H1 (cell line): ENCODE measurements around the gene TPD52L2. TPM values are rescaled to one million over a fixed set of nuclear protein-coding genes. Genes with fewer than 3 reads are reported as not detected.

Experiments
- ASH2L ChIP-seq: fragments of 200-600, 300-600 bp; sonication (generic); IDR thresholded peaks from one replicate; pipeline ENCODE4 v1.7.1; 2017; ENCODE audit warnings: low read length
- CHD7 ChIP-seq: fragments of 300-600 bp; sonication (generic); IDR thresholded peaks from 2 replicates; pipeline ENCODE4 v1.7.1; 2012; ENCODE audit warnings: low read length, moderate library complexity, mild to moderate bottlenecking, inconsistent platforms; ENCODE audit not compliant: insufficient replicate concordance
- E2F6 ChIP-seq: IDR thresholded peaks from 2 replicates; pipeline ENCODE4 v1.6.1; 2012; ENCODE audit warnings: inconsistent platforms
- JUND ChIP-seq: IDR thresholded peaks from 2 replicates; pipeline ENCODE4 v1.6.1; 2011; ENCODE audit warnings: mild to moderate bottlenecking, improper control_type of control experiment, low read length
- KDM5A ChIP-seq: fragments of 200-600 bp; IDR thresholded peaks from 2 replicates; pipeline ENCODE4 v1.7.1; 2012; ENCODE audit warnings: mild to moderate bottlenecking, low read length, inconsistent platforms, mixed read lengths
- SIX5 ChIP-seq: IDR thresholded peaks from 2 replicates; pipeline ENCODE4 v1.6.1; 2011; ENCODE audit warnings: mild to moderate bottlenecking, low read depth, low read length
- polyA plus RNA-seq, 7 experiments: library from polyadenylated mRNA; depleted of rRNA in 3 of 7; stranded (reverse) in 5 of 7; unstranded in 2 of 7; fragments of >200 nt in 5 of 7; fragments of 200-250 nt in 2 of 7; gene quantifications; 1 replicate in 5 of 7; 2 replicates in 1 of 7; 4 replicates in 1 of 7; pipeline versions ENCODE4 v1.2.1 to v1.2.3, GENCODE V29; 2011 to 2013; ENCODE audit warnings: missing spikeins in 2 of 7, mixed read lengths in 2 of 7
- total RNA-seq: library from RNA; stranded (reverse); fragmentation: NEBNext Ultra II Directional; extraction: Animal tissue kit (Norgen Biotek cat#: 25700); gene quantifications from 2 replicates; pipeline ENCODE4 v1.2.1, GENCODE V29; 2021

The TPD52L2 gene
- total and polyA plus RNA-seq, 2 of the 8 experiments (the other 6 are each of a cell fraction or from before 2014, with no cell fraction given), result 77.1 to 80.2 TPM

DNA sequence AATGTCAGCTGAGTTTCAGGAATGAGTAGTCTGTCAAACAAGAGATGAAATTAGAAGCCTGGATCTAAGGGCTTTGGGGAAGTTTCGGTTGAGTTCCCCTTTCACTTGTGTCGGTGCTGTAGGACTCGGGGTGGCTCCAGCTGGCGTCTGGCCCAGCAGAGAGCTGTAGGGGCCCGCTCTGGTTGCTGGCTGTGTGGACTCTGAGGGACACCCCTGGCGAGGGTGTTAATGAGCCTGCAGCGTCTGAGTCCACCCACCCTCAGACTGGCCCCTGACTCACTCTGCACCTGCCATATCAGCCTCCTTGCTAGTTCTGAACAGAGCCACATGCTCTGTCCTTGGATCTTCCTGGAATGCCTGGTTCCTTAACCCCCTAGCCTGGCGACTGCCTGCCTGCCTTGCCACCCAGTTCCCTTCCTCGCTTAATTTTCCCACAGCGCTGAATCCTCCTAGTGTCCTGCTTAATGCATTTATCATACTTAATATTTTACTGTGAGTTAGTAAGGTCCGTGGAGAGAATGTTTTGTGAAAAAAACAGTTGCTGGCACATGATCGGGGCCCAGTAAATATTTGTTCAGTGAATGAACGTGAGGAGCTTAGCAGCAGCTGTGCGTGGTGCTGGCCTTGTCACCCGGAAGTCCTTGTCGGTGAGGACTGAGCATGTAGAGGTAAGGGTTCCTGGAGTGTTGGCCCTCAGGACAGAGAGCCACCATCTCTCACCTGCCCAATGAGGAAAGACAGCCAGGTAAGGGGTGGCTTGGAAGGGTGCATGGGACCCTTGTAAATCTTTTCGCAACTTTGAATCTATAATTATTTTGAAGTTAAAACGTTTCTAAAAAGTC lies 31.4 kb downstream of the TPD52L2 start (continued):
- TF ChIP-seq CHD7, result no peak
- no peak for TF ChIP-seq ASH2L
- TF ChIP-seq KDM5A, result no peak
- no peak for TF ChIP-seq SIX5
- no peak for TF ChIP-seq E2F6
- TF ChIP-seq JUND, result no peak
